ELF-1 (cell line): ENCODE measurements around the gene LTBP1.
"Not testable (repeated sequence)": the region's sequence is repeated elsewhere in the genome, so short reads cannot be mapped to it uniquely, and the experiment has no call there.

Source experiments
- DNase-seq: peaks from one replicate; pipeline ENCODE4 v3.0.0-alpha.2; 2016; ENCODE audit warnings: low read depth, low spot score

The LTBP1 gene

DNA sequence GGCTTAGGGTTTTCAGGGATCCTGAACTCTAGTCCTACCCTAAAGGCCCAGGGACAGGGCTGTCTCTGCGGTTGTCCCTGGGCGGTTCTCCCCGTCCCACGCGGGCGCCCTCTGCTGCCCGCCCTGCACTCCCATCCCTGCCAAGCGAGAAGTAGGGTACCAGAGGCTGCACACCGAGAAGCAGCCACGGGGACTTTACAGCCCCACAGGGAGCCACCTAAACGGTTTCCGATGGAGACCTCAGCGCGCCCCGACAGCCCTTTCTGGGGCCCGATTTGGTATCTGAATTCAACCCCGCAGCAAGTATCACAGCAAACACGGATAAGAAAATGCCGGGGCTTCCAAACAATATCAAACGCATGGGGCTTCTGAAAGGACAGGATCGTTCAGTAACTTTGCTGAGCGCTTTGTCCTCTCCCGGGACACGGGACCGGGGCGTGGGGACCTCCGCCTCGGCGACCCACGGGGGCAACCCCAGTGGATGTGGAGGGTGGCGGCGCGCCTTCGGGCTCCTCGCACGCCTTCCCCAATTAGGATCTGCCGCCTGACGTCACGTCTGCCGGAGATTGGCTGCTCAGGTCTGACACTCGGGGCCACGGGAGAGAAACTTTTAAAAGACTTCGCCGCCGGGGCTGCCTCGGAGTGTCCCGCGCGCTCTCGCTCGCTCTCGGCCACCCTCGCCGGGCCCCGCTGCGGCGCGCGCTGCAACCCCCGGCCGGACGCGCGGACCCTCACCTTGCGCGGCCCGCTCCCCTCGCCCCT, at the start of gene LTBP1:
TSS of gene LTBP1 (plus strand) at position 640 of the 762 bp plus-strand sequence. CDS start 372 bp downstream, outside the sequence.
- peak; percentile 84 for DNase-seq

GRCh38 chr2:32900246-32900973, 46.3 kb upstream of the LTBP1 start:
- DNase-seq = peak; percentile 9

- DNase-seq = no peak
Observed at GRCh38 chr2:32901313-32901712, 45.4 kb upstream of the LTBP1 start.

DNA sequence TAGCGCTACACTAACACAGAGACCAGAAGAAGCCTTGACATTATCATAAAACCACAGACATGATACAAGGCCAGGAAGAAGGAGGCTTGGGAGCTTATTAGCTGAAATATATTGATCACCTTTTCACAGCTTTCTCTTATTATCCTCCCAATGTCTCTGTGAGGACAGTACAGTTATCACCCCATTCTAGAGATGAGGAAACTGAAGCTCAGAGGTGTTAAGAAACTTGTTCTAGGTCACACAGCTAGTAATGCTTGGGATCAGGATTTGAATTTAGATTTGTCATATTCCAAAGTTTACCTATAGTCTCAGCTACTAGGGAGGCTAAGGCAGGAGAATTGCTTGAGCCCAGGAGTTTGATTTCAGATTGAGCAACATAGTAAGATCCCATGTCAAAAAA, 44.6 kb upstream of the LTBP1 start:
- no peak for DNase-seq

GRCh38 chr2:32902986-32903385, 43.8 kb upstream of the LTBP1 start:
- no peak for DNase-seq

DNA sequence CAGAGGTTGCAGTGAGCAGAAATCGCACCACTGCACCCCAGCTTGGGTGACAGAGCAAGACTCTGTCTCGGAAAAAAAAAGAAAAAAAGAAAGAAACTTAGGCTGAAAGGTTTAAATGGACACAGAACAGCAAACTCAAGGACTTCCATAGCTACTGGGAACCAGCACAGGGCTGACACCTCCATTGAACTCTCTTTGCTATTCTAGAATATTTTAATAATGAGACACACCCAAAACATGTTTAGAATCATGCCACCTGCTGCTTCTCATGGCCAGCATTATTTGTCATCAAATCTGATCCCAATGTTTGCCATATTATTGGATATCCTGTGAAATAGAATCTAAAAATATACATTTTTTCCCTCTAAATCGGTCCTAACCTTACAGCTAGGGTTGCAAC, 42.7 kb upstream of the LTBP1 start:
- no peak for DNase-seq

DNA sequence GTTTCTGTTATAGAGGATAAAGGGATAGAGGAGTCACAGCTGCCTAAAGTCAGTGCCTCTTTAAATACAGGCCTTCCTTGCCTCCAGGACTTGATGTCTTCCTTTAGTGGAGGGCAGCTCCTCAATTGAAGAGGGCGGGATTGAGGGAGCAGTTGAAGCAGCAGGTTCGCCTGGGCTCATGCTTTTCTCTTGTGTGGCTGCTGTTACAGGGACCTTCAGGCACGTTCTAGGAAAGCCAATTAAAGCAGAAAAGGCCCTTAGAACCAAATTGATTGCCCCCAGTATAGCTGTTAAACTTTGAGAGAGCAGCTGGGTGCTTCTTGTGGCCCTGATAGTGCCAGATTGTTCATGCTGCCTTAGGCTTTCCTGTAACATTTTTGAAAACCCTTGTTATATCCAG, 42.0 kb upstream of the LTBP1 start:
- peak; percentile 52 for DNase-seq

- no peak for DNase-seq
Observed at GRCh38 chr2:32905270-32905669, 41.5 kb upstream of the LTBP1 start.

DNA sequence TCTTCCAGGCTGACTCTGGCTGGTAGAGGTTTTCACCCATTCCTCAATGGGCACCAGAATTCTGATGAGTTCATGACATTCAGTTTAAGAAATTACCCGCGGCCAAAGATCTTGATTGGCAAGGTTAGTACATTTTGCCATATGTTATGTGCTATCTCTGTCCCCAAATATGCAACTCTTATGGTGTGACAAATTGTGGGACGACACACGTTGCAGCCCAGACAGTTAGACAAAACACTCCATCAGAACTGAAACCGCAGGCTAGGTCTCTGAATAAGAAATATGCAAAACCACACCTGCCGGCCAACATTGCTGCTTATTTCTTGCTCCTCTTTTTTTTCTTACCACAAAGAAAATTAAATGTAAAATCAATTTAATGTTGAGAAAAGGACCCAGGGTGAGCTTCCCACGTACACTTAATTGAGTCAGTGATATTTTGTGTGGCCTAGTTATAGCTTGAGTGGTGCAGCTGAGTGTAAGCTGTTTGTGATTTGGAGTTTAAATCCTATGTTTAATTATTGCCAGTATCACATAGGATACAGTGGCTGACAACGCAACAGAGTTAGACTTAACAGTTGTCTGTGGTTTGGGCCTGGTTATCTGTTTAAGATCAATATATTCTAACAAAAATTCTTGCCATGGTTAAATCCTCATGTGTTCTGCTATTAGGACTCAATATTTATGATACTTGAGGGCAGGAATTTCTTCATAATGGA, 35.7 kb upstream of the LTBP1 start:
- DNase-seq = no peak

- DNase-seq = no peak
Observed at GRCh38 chr2:32915694-32916093, 31.1 kb upstream of the LTBP1 start.

DNA sequence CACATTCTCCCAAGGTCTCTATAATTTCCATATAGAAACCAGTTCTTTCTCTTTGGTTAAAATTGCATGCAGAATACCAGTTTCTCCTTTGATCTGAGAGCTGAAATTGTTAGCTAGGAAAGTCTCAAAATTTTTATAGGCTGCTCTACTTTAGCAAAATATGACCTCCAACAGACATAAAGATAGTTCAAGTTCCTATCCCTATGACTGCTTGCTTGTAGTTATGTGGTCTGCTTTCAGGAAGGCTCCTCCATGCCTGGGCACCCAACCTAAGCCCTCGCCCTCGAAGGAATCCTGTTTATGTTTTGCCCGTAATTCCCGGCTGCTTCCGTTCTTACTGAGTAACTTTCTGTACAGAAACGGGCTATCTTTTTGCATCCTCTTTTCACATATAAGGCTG, 28.0 kb upstream of the LTBP1 start:
- DNase-seq = no peak

- not testable (repeated sequence) for DNase-seq
Observed at GRCh38 chr2:32919901-32920300, 26.9 kb upstream of the LTBP1 start.

DNA sequence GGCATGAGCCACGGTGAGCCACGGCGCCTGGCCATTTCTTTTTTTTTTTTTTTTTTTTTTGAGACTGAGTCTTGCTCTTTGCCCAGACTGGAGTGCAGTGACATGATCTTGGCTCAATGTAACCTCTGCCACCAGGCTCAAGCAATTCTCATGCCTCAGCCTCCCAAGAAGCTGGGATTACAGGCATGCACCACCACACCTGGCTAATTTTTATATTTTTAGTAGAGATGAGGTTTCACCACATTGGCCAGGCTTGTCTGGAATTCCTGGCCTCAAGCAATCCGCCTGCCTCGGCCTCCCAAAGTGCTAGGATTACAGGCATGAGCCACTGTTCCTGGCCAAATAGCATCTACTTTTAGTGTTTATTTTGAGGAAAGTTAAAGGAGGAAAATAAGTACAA, 25.3 kb upstream of the LTBP1 start:
- DNase-seq = not testable (repeated sequence)

GRCh38 chr2:32922501-32922900, 24.3 kb upstream of the LTBP1 start:
- no peak for DNase-seq

GRCh38 chr2:32923109-32923508, 23.6 kb upstream of the LTBP1 start:
- no peak for DNase-seq

DNA sequence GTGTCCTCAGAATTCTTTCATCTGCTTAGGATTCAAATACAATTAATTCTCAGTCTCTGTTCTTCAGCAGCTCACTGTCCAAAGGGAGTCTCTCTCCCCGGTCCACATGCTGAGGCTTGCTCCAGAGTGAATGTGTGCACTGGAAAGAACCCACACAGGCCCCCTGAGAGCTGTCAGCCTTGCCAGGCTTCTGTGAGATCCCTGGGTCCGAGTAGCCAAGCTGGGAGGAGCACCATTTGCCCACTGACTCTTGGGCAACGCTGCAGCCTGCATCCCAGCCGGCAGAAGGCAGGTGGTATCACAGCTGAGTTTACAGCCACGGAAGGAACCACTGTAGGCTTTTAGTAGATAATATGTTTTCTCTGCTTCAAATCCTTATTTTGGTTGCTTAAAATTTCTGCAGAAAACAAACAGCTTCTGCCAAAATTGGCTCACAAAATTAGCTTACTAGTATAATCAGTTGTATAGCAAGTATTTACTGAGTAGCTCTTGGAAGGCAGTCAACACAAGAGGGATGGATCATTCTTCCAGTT, 21.4 kb upstream of the LTBP1 start:
- no peak for DNase-seq

DNA sequence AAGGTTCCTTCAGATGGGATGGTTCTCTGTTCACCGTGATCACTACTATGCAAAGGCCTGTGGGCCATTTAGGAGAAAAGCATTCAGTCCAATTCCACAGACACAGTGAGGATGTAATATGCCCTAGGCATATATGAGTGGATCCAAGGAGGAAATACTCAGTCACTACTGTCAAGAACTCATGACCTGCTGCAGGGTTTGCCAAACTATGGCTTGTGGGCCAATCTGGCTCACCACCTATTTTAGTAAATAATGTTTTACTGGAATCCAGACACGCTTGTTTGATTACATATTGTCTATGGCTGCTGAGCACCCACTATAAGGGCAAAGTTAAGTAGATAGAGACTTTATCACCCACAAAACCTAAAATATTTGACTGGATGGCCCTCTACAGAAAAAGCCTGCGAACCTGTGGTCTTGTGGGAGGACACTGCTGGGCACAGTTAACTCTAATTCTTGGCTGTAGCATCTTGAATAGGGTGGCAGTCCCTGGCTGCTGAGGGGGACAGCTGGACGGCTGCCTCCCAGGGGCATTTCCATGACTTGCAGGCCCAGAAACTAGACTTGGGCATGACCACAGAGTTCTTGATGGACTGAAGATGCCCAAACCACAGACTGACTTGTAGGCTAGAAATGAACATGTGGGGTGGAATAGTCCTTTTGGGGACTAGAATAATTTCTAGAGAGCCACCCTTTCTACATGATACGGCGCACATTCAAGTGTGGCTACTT, 20.6 kb upstream of the LTBP1 start:
- DNase-seq = no peak

DNA sequence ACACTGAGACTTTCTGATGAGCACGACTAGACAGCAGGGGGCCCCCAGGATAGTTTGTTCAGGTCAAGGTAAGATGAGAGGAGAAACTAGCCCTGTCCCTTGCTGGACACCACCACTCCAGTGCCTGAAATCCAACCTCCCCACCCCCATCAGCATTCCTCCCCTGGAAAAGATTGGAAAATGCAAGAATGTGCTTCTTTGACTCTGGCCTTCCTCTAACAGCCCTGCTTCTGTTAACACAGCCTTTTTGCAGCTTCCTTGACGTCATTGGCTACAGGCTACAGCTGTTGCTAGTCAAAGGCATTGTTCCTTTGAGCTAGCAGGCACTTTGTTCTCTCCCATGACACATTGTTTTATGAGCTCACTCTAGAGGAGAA, 20.1 kb upstream of the LTBP1 start:
- peak; percentile 92 for DNase-seq

DNA sequence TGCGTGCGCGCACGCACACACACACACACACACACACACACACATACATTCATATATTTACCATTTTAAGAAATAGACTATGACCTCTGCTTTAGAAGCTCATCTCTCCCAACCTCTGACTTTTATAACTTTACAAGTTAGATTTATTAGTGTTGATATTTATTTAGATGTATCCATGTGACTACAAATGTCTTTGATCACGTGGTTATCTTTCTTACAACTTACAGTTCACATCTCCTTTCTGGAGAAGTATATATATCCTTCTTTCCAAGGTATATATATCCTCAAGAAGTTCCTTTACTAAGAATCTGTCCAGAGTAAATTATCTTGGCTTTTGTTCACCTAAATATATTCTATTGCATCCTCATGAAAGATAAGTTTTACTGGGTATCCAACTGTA, 16.3 kb upstream of the LTBP1 start:
- no peak for DNase-seq

DNA sequence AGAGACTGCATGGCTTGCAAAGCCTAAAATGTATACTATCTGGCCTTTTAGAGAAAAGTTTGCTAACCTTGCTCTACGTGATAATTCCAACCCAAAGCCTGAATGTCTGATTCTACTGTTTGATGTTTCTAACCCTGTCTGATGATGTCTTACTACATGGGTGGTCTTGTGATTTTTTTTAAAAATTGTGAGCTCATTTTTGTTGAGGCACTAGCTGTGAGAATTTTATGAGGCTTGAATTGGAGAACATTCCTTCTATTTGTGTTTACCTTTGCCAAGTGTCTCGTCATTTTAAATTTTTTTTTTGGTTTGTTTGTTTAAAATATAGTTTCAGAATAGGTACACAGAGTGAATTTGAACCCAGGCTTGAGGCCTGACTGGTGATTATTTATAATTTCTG, 15.2 kb upstream of the LTBP1 start:
- no peak for DNase-seq

GRCh38 chr2:32931945-32932709, 14.6 kb upstream of the LTBP1 start:
- DNase-seq = peak; percentile 73
